Upper lobe of left lung (tissue), 6 donors: ENCODE measurements around the gene INPPL1. TPM values are rescaled to one million over a fixed set of nuclear protein-coding genes. Genes with fewer than 3 reads are reported as not detected.

ENCODE experiments used
- ATAC-seq, 2 donors: fragments of 200-7000 bp; cut with Tn5 transposase; one replicate each; pipeline ENCODE4 v1.9.1; 2022; ENCODE audit warnings: mild to moderate bottlenecking in 2 of 2, moderate library complexity in 2 of 2; ENCODE audit not compliant: low FRiP score in 2 of 2
- DNase-seq, 2 donors: peaks; one replicate each; pipeline ENCODE4 v3.0.0-alpha.2; 2019 to 2020
- H3K27ac ChIP-seq, 4 donors: fragments of 200-600 bp; sonication (generic); one replicate each; pipeline ENCODE4 v1.5.1; 2016 to 2019
- H3K27me3 ChIP-seq, 4 donors: fragments of 200-600 bp; sonication (generic); one replicate each; pipeline ENCODE4 v1.5.1; 2017 to 2019
- H3K36me3 ChIP-seq, 4 donors: fragments of 200-600 bp; sonication (generic); one replicate each; pipeline ENCODE4 v1.5.1; 2016 to 2019
- H3K4me1 ChIP-seq, 4 donors: fragments of 200-600 bp; sonication (generic); one replicate each; pipeline ENCODE4 v1.5.1; 2018 to 2019
- H3K4me3 ChIP-seq, 4 donors: fragments of 200-600 bp; sonication (generic); one replicate each; pipeline ENCODE4 v1.5.1; 2017 to 2019; ENCODE audit warnings: mild to moderate bottlenecking in 2 of 4, moderate library complexity in 1 of 4
- H3K9me3 ChIP-seq, 4 donors: fragments of 200-600 bp; sonication (generic); one replicate each; pipeline ENCODE4 v1.5.1; 2018 to 2019
- EP300 ChIP-seq, 4 donors: sonication (generic); formaldehyde crosslinking; IDR thresholded peaks; one replicate each; pipeline ENCODE4 v1.5.1; 2017; ENCODE audit warnings: antibody characterized with exemption in 4 of 4, control low read depth in 2 of 4
- POLR2A ChIP-seq, 4 donors: fragments of 450-650 bp; IDR thresholded peaks; one replicate each; pipeline ENCODE4 v1.5.1; 2016 to 2017; ENCODE audit warnings: antibody characterized with exemption in 4 of 4, mild to moderate bottlenecking in 2 of 4
- POLR2AphosphoS5 ChIP-seq, 2 donors: sonication (generic); formaldehyde crosslinking; IDR thresholded peaks; one replicate each; pipeline ENCODE4 v1.5.1; 2017; ENCODE audit warnings: antibody characterized with exemption in 2 of 2
- WGBS, 2 donors: methylation state at CpG; one replicate each; pipeline ENCODE4 v1.1.5; 2017 to 2018; 5-methylcytosine and 5-hydroxymethylcytosine counted together
- total RNA-seq, 6 donors: library from RNA; depleted of rRNA in 4 of 6; stranded (reverse); fragments of >200 nt in 4 of 6; gene quantifications; one replicate each; pipeline versions ENCODE4 v1.1.0 to v1.2.1, GENCODE V29; 2016 to 2021
- TF ChIP-seq, protein P1 (sequence below), 6 experiments: fragments of 450-650 bp in 4 of 6; fragments of 200-600 bp in 2 of 6; sonication (generic) in 2 of 6; IDR thresholded peaks; one replicate each; pipeline ENCODE4 v1.5.1; 2016 to 2019; ENCODE audit warnings: antibody characterized with exemption in 6 of 6
- donor health status: DM: no; HTN: no; CAD: no; lungs with moderate emphysema.
- donor health status: DM: no; HTN: yes; CAD: no; lungs with severe emphysema.

INPPL1 gene
- total RNA-seq, 6 donors from 2014 or later = 84.0 to 383 (median 180) TPM

DNA sequence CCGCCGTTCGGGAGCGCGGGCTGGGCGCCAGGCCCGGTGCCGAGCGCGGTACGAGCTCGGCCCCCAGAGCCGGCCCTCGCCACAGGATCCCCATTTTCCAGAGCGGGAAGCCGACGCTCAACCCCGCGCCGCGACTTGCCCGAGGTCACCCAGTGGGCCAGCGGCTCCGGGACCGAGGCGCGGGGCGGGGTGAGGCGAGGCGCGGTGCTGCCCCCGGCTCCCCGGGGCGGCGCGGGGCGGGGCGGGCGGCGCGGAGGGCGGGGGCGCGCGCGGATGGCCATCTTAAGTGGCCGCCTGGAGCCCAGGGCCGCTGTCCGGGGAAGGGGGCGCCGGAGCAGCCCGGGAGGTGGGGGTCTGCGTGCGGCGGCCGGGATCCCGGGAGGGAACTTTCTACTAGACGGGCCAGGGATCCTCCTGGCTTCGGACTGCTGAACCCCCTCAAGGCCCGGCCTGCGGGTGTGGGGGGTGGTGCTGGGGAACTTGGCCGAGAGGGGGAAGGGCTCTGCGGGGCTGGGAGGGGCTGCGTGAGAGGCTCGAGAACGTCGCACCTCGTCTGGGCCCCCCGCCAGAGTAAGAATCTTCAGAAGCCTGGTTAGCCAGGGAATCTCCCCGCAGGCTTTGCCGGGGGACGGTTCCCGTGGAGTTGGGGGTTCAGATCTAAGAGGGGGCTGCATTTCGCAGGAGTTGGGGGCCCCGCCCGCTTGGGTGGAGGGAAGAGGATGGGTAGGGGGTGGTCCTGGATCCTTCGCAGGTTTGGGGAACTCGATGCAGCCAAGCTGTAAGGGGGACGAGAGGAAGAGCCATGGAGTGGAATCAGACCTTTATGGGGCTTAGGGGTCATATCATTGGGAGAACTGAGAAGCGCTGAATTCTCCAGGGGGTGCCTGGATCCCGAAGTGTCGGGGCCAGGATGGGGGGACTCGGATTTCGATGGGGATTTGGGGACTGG is 678 bp upstream of the INPPL1 start:
- Histone ChIP-seq H3K9me3 (no peaks in the 10 kb centered on the region), H3K36me3 (peaks cover 2 to 20% (median 12%) of the 10 kb centered on the region in 4 donors), H3K4me1 (peaks cover 23 to 40% (median 29%) of the 10 kb centered on the region in 4 donors), H3K4me3 (peak overlapping the region; percentile 83 to 90 (median 86)), H3K27me3 (no peaks in the 10 kb centered on the region), H3K27ac (peak overlapping the region; percentile 96 to 98 (median 98))
- WGBS, 2 donors = 0 to 1% methylated on average over 15 to 38 of the region's 84 CpGs
- peak; percentile 52 to 91 for ATAC-seq
- peak; percentile 82 to 96 for DNase-seq
- TF ChIP-seq, protein P1, sequence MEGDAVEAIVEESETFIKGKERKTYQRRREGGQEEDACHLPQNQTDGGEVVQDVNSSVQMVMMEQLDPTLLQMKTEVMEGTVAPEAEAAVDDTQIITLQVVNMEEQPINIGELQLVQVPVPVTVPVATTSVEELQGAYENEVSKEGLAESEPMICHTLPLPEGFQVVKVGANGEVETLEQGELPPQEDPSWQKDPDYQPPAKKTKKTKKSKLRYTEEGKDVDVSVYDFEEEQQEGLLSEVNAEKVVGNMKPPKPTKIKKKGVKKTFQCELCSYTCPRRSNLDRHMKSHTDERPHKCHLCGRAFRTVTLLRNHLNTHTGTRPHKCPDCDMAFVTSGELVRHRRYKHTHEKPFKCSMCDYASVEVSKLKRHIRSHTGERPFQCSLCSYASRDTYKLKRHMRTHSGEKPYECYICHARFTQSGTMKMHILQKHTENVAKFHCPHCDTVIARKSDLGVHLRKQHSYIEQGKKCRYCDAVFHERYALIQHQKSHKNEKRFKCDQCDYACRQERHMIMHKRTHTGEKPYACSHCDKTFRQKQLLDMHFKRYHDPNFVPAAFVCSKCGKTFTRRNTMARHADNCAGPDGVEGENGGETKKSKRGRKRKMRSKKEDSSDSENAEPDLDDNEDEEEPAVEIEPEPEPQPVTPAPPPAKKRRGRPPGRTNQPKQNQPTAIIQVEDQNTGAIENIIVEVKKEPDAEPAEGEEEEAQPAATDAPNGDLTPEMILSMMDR (IDR thresholded peaks at IDR 0.05) = no peak
- TF ChIP-seq POLR2A (IDR thresholded peaks at IDR 0.05) = peak in 1 of 4 donors; percentile 38

DNA sequence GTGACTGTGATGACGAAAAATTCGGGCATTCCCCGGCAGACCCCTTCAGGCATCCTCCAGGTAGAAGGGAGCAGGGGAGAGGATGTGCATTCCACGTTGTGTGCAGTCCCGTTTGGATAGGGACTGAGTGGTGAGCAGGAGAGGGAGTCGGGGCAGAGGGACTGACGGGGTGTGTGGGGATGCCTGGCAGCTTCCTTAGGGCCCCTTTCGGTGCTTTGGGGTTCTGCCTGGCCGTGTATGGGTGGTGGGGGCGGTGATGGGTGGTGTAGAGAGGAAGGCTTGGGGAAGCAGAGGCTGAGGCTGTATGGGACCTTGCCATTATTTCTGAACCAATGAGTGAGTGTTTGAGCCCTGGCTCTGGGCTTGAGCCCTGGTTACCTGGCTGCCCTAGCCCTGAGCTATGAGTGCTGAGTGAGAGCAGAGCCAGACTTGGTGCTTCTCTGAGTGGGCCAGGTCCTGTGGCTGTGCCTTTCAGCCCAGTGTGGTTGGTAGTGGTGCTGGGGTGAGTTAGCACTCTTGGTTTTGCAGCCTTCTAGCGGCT is 914 bp downstream of the INPPL1 start:
- Histone ChIP-seq H3K4me1 (peaks cover 23 to 40% (median 29%) of the 10 kb centered on the region in 4 donors), H3K9me3 (no peaks in the 10 kb centered on the region), H3K4me3 (peak overlapping the region; percentile 20 to 90 (median 86)), H3K27ac (peak overlapping the region; percentile 96 to 98 (median 98)), H3K27me3 (no peaks in the 10 kb centered on the region), H3K36me3 (peaks cover 16 to 36% (median 28%) of the 10 kb centered on the region in 4 donors)
- no peak for ATAC-seq
- no peak for DNase-seq
- TF ChIP-seq POLR2A (IDR thresholded peaks at IDR 0.05) (peak in 1 of 4 donors; percentile 1), POLR2AphosphoS5 (IDR thresholded peaks at IDR 0.05) (no peak)
- 14 to 15% methylated on average over 11 of the region's 11 CpGs for WGBS, 2 donors

DNA sequence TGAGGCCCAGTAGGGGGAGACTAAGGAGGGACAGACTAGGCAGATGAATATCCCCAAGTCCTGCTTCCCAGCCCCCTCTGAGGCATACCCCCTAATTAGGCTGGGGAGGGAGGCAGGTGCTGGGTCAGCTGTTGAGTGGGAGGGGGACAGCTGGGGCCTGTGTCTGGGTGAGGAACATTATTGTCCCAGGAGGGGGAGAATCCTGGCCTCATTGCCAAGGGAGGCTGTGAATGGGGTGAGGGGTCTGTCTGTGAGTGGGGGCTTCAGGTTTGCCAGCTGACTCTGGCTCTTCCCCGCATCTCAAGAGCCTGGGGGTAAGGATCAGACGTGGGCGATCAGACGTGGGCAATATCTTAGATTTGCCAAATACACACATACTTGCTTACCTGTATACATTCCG is 2.1 kb downstream of the INPPL1 start:
- DNase-seq (no peak), ATAC-seq (no peak)
- Histone ChIP-seq H3K27me3 (no peaks in the 10 kb centered on the region), H3K27ac (no peak overlapping the region), H3K4me3 (no peak overlapping the region), H3K9me3 (no peaks in the 10 kb centered on the region), H3K36me3 (peaks cover 27 to 48% (median 40%) of the 10 kb centered on the region in 4 donors), H3K4me1 (peaks cover 20 to 34% (median 28%) of the 10 kb centered on the region in 4 donors)
- TF ChIP-seq POLR2A (IDR thresholded peaks at IDR 0.05) = no peak
- TF ChIP-seq, protein P1 (IDR thresholded peaks at IDR 0.05) = no peak
- no peak for TF ChIP-seq POLR2AphosphoS5 (IDR thresholded peaks at IDR 0.05)
- TF ChIP-seq EP300 (IDR thresholded peaks at IDR 0.05) = no peak
- 94% methylated on average over 5 of the region's 5 CpGs for WGBS, 2 donors

DNA sequence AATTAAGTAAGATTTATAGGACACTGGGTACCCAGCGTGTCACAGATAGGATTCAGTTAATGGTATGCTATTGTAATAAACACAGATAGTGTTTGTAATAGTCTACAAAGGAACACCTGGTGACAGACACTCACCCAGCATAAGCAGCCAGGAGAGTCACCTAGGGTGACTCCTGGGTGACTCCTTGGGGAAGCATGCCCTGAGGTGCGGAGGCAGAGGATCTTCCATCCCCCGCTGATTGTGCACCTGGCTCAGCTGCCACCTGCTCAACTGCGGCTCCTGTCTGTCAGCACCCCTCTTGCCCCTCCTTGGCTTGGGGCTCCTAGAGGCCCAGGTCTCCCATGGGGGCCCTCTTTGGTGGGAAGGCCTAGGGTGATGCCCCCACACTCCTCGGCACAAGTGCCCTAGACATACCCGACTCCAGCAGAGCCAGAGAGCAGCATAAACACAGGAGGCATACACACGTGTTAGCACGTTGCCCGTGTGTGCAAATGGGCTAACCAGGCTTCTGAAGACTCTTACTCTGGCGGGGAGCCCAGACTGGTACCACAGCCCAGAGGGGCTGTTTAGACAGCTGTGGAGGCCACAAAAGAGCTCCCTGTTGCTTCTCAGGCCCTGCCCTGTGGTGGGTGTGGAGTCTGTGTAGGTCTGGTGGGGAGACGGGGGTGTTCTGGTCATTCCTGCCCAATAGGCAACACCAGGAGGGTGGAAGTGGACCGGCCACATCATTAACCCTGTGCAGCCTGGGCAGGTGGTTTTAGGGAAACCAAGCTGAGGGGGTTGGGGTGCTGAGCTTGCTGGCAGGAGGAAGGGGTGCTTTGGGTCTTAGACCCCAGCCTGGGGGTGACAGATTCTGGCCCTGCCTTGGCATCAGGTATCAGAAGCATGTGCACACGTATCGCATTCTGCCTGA is 3.0 kb downstream of the INPPL1 start:
- Histone ChIP-seq H3K9me3 (no peaks in the 10 kb centered on the region), H3K36me3 (peaks cover 28 to 57% (median 48%) of the 10 kb centered on the region in 4 donors), H3K27ac (no peak overlapping the region), H3K27me3 (no peaks in the 10 kb centered on the region), H3K4me3 (no peak overlapping the region), H3K4me1 (peaks cover 12 to 26% (median 20%) of the 10 kb centered on the region in 4 donors)
- 81 to 86% methylated on average over 8 to 12 of the region's 14 CpGs for WGBS, 2 donors
- DNase-seq (peak in 1 of 2 donors; percentile 19), ATAC-seq (no peak)
- TF ChIP-seq, protein P1 (IDR thresholded peaks at IDR 0.05) = no peak
- no peak for TF ChIP-seq POLR2A (IDR thresholded peaks at IDR 0.05)
- TF ChIP-seq EP300 (IDR thresholded peaks at IDR 0.05) = no peak
